Measurements from ENCODE around the gene SLC24A3. TPM values are rescaled to one million over a fixed set of nuclear protein-coding genes. Genes with fewer than 3 reads are reported as not detected.

Gene SLC24A3
- total RNA-seq, 1 donor from 2014 or later, result 0.21 TPM

DNA sequence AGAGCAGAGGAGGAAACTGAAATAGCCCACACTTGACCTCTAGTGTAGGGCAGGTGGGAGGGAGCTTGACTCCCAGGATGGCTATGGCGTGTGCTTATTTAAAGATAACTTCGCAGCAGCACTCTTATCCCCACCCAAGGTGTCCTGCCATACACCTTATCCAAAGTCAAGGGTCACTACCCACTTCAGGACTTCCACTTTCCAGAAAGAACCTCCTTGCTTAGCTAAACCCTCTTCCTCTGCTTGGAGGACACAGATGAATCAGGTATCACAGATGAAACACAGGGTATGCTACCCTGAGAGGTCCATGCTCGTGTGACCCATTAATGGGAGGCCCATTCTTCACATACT is 547.9 kb downstream of the SLC24A3 start:
- Histone ChIP-seq H2AFZ (replicated peaks) (no peak overlapping the region), H3K27ac (no peak overlapping the region), H3K36me3 (no peaks in the 10 kb centered on the region), H4K20me1 (ENCODE audit: low read depth) (no peaks in the 10 kb centered on the region), H3F3A (ENCODE audit: low read depth) (peaks cover 23% of the 10 kb centered on the region), H3K4me3 (no peak overlapping the region), H3K4me2 (no peak overlapping the region), H3K4me1 (peaks cover 7% of the 10 kb centered on the region), H3K9ac (no peak overlapping the region), H3K27me3 (peaks cover 11% of the 10 kb centered on the region), H3K9me3 (ENCODE audit: low read depth) (no peaks in the 10 kb centered on the region), H3K79me2 (ENCODE audit: low read depth) (no peaks in the 10 kb centered on the region)
- TF ChIP-seq, protein P1, sequence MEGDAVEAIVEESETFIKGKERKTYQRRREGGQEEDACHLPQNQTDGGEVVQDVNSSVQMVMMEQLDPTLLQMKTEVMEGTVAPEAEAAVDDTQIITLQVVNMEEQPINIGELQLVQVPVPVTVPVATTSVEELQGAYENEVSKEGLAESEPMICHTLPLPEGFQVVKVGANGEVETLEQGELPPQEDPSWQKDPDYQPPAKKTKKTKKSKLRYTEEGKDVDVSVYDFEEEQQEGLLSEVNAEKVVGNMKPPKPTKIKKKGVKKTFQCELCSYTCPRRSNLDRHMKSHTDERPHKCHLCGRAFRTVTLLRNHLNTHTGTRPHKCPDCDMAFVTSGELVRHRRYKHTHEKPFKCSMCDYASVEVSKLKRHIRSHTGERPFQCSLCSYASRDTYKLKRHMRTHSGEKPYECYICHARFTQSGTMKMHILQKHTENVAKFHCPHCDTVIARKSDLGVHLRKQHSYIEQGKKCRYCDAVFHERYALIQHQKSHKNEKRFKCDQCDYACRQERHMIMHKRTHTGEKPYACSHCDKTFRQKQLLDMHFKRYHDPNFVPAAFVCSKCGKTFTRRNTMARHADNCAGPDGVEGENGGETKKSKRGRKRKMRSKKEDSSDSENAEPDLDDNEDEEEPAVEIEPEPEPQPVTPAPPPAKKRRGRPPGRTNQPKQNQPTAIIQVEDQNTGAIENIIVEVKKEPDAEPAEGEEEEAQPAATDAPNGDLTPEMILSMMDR (IDR thresholded peaks at IDR 0.05), result no peak
- TF ChIP-seq EZH2phosphoT487 (IDR thresholded peaks at IDR 0.05) (no peak), EZH2 (IDR thresholded peaks at IDR 0.05) (no peak)
- Mint-ChIP-seq H3K9me3 (no peaks in the 10 kb centered on the region), H3K27ac (no peak overlapping the region), H3K4me1 (peaks cover 26% of the 10 kb centered on the region), H3K36me3 (peaks cover 18% of the 10 kb centered on the region), H3K4me3 (peak overlapping the region; percentile 12), H3K27me3 (ENCODE audit: insufficient read depth, low read depth) (no peaks in the 10 kb centered on the region)
- no peak for DNase-seq (ENCODE audit: low spot score)

DNA sequence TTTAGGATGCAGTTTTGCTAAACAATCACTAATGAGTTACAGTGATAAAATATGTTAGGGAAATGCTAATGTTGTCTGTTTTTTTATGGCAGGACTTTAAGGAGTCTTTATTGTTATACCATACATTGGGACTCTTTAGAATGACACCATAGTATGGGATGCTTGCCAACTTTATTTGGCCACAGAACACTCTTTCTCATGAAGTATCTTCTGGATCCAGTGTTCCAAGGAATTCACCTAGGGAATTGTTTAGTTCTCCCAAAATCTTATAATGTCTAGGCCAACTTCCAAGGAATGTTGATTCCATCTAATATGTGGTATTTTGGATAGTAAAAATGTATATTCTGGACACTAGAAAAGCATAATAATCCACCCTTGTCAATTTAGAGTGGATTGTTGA is 548.9 kb downstream of the SLC24A3 start:
- H3K27me3 Mint-ChIP-seq (ENCODE audit: insufficient read depth, low read depth), result no peaks in the 10 kb centered on the region
- no peak overlapping the region for H3K4me3 Mint-ChIP-seq
- H3K9me3 Mint-ChIP-seq, result no peaks in the 10 kb centered on the region

DNA sequence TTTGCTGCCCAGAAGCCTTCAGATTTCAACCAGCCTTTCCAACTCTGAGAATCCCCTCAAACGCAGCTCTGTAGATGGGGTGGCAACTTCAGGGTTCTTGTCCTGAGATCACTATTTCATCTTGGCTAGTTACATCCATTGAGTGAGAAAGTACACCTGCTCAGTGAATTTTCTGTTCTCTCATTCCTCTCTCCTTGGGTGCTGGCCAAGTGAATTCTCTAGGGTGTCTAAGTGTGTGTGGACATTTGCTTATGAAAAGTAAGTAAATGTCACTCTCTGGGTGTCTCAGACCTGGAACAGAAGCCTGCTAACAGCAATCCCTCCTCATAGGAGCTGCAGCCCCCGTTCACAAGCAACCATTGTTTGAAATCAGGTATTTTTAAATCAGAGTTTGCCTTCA is 549.4 kb downstream of the SLC24A3 start:
- peaks cover 22% of the 10 kb centered on the region for H3K4me1 Mint-ChIP-seq

More for the DNA sequence above, 548.9 kb downstream of the SLC24A3 start:
- H3K4me1 Mint-ChIP-seq, result peaks cover 25% of the 10 kb centered on the region
- Histone ChIP-seq H2AFZ (replicated peaks) (no peak overlapping the region), H3K79me2 (ENCODE audit: low read depth) (no peaks in the 10 kb centered on the region), H3K4me3 (no peak overlapping the region), H3K9me3 (ENCODE audit: low read depth) (no peaks in the 10 kb centered on the region), H3K9ac (no peak overlapping the region), H3F3A (ENCODE audit: low read depth) (peaks cover 23% of the 10 kb centered on the region), H3K36me3 (no peaks in the 10 kb centered on the region), H4K20me1 (ENCODE audit: low read depth) (no peaks in the 10 kb centered on the region), H3K4me1 (peaks cover 7% of the 10 kb centered on the region), H3K27me3 (peaks cover 11% of the 10 kb centered on the region), H3K4me2 (no peak overlapping the region), H3K27ac (no peak overlapping the region)
- no peak for DNase-seq (ENCODE audit: low spot score)
- H3K36me3 Mint-ChIP-seq, result peaks cover 20% of the 10 kb centered on the region
- H3K27ac Mint-ChIP-seq, result no peak overlapping the region
- TF ChIP-seq, protein P1 (IDR thresholded peaks at IDR 0.05), result no peak
- TF ChIP-seq EZH2 (IDR thresholded peaks at IDR 0.05) (no peak), EZH2phosphoT487 (IDR thresholded peaks at IDR 0.05) (no peak)

More for the DNA sequence above, 549.4 kb downstream of the SLC24A3 start:
- no peaks in the 10 kb centered on the region for H3K27me3 Mint-ChIP-seq (ENCODE audit: insufficient read depth, low read depth)
- no peak overlapping the region for H2AFZ ChIP-seq (replicated peaks)
- peaks cover 11% of the 10 kb centered on the region for H3K27me3 ChIP-seq
- DNase-seq (ENCODE audit: low spot score), result no peak
- no peak overlapping the region for H3K27ac Mint-ChIP-seq
- peaks cover 21% of the 10 kb centered on the region for H3F3A ChIP-seq (ENCODE audit: low read depth)
- no peaks in the 10 kb centered on the region for H3K9me3 Mint-ChIP-seq
- peaks cover 4% of the 10 kb centered on the region for H3K4me1 ChIP-seq
- no peaks in the 10 kb centered on the region for H3K36me3 ChIP-seq
- TF ChIP-seq EZH2 (IDR thresholded peaks at IDR 0.05) (no peak), EZH2phosphoT487 (IDR thresholded peaks at IDR 0.05) (no peak)
- TF ChIP-seq, protein P1 (IDR thresholded peaks at IDR 0.05), result no peak
- H3K36me3 Mint-ChIP-seq, result peaks cover 21% of the 10 kb centered on the region
- H3K4me3 Mint-ChIP-seq, result no peak overlapping the region
- no peak overlapping the region for H3K27ac ChIP-seq
- no peaks in the 10 kb centered on the region for H4K20me1 ChIP-seq (ENCODE audit: low read depth)
- H3K9ac ChIP-seq, result no peak overlapping the region
- H3K79me2 ChIP-seq (ENCODE audit: low read depth), result no peaks in the 10 kb centered on the region
- H3K4me2 ChIP-seq, result no peak overlapping the region
- H3K4me3 ChIP-seq, result no peak overlapping the region
- no peaks in the 10 kb centered on the region for H3K9me3 ChIP-seq (ENCODE audit: low read depth)
